HepG2 (cell line): ENCODE data around the gene LMF2. TPM values are rescaled to one million over a fixed set of nuclear protein-coding genes. Genes with fewer than 3 reads are reported as not detected.
A peak's percentile ranks its signal among the peaks of the same experiment; 100 is the strongest.

Experiments used
- ATAC-seq: fragments of 200-7000 bp; cut with Tn5 transposase; 3 replicates; pipeline ENCODE4 v1.9.1; 2020; ENCODE audit warnings: mild to moderate bottlenecking, moderate library complexity
- BruUV-seq: library from RNA; stranded (reverse); fragments of 400-500 nt; replicated peaks from 2 replicates; lab custom pipeline; 2021; lab: Mats Ljungman, UMichigan
- CTCF ChIA-PET: fragments of 300-600 bp; formaldehyde crosslinking; extraction: SDS; loops from one replicate; lab custom pipeline; 2021; ENCODE audit warnings: low total read pairs, inconsistent platforms, low intra/inter-chr PET ratio; lab: Yijun Ruan, JAX
- POLR2A ChIA-PET: fragments of 350-600 bp; sonication (Branson Sonifier 250); formaldehyde crosslinking; loops from one replicate; lab custom pipeline; 2020; ENCODE audit warnings: antibody characterized with exemption, inconsistent platforms; lab: Yijun Ruan, JAX
- DNase-seq: peaks from one replicate; pipeline ENCODE4 v3.0.0-alpha.2; 2015; ENCODE audit warnings: low spot score
- FAIRE-seq: peaks from 3 replicates; lab custom pipeline; 2011; peaks lifted over from hg19 to GRCh38; lab: Jason Lieb, UNC
- H2AFZ ChIP-seq: one replicate; pipeline ENCODE4 v1.6.1; 2011; ENCODE audit warnings: low read length, inconsistent platforms
- H3K27ac ChIP-seq: fragments of 300-600 bp; 3 replicates; pipeline ENCODE4 v1.8.0; 2011; ENCODE audit warnings: mixed run types, mild to moderate bottlenecking, mixed read lengths, low read length, inconsistent platforms; ENCODE audit not compliant: insufficient read depth; ENCODE audit errors: extremely low read length
- H3K27me3 ChIP-seq, 2 experiments: fragments of 200-600 bp in 1 of 2; 2 replicates in 1 of 2; 3 replicates in 1 of 2; pipeline versions ENCODE4 v1.6.0 to v1.8.0; 2011; ENCODE audit warnings: low read length in 2 of 2, mild to moderate bottlenecking in 2 of 2, moderate library complexity in 2 of 2, inconsistent platforms in 1 of 2; ENCODE audit not compliant: insufficient read depth in 2 of 2, control insufficient read depth in 1 of 2
- H3K36me3 ChIP-seq, 2 experiments: fragments of 200-600 bp in 1 of 2; replicated peaks in 1 of 2; 2 replicates in 1 of 2; 3 replicates in 1 of 2; pipeline versions ENCODE4 v1.5.1 to v1.8.0; 2011; ENCODE audit warnings: low read length in 2 of 2, inconsistent platforms in 1 of 2; ENCODE audit not compliant: insufficient read depth in 2 of 2, control insufficient read depth in 1 of 2
- H3K4me1 ChIP-seq: 2 replicates; pipeline ENCODE4 v1.5.1; 2012; ENCODE audit warnings: low read length, inconsistent platforms; ENCODE audit not compliant: insufficient read depth
- H3K4me2 ChIP-seq: 2 replicates; pipeline ENCODE4 v1.6.0; 2011; ENCODE audit warnings: low read depth, low read length, inconsistent platforms
- H3K4me3 ChIP-seq, 3 experiments: fragments of 200-600 bp in 1 of 3; sonication (generic), shearing (Covaris generic) in 1 of 3; replicated peaks in 1 of 3; 2 replicates each; pipeline ENCODE4 v1.5.1; 2011 to 2016; ENCODE audit warnings: low read length in 3 of 3, inconsistent platforms in 2 of 3, low read depth in 2 of 3, mild to moderate bottlenecking in 2 of 3, control low read depth in 1 of 3, mixed read lengths in 1 of 3; ENCODE audit not compliant: insufficient read depth in 1 of 3
- H3K79me2 ChIP-seq: one replicate; pipeline ENCODE4 v1.6.1; 2011; ENCODE audit warnings: low read length, inconsistent platforms; ENCODE audit not compliant: insufficient read depth
- H3K9ac ChIP-seq: 2 replicates; pipeline ENCODE4 v1.6.0; 2011; ENCODE audit warnings: mild to moderate bottlenecking, low read depth, low read length, inconsistent platforms; ENCODE audit not compliant: insufficient read depth
- H3K9me3 ChIP-seq: 2 replicates; pipeline ENCODE4 v1.5.1; 2012; ENCODE audit warnings: mild to moderate bottlenecking, low read length
- H4K20me1 ChIP-seq: 2 replicates; pipeline ENCODE4 v1.6.0; 2011; ENCODE audit warnings: inconsistent platforms, mild to moderate bottlenecking, low read length, moderate library complexity; ENCODE audit not compliant: insufficient read depth
- AGO2 ChIP-seq: fragments of 200-400 bp; formaldehyde crosslinking; optimal IDR thresholded peaks from 2 replicates; pipeline ENCODE3; 2017; ENCODE audit warnings: mild to moderate bottlenecking, low read depth, low read length, moderate library complexity
- ATF2 ChIP-seq: sonication (generic); formaldehyde crosslinking; IDR thresholded peaks from 2 replicates; pipeline ENCODE4 v1.4.0; 2020; ENCODE audit warnings: missing genetic modification reagents
- POLR2AphosphoS5 ChIP-seq: IDR thresholded peaks from 2 replicates; pipeline ENCODE4 v1.6.1; 2012; ENCODE audit warnings: low read depth, low read length
- RBFOX2 ChIP-seq: fragments of 200-400 bp; formaldehyde crosslinking; IDR thresholded peaks from 2 replicates; pipeline ENCODE4 v1.6.1; 2017; ENCODE audit warnings: low read depth, mild to moderate bottlenecking, low read length
- ZNF232 ChIP-seq: sonication (generic); formaldehyde crosslinking; IDR thresholded peaks from 2 replicates; pipeline ENCODE4 v1.4.0; 2020; ENCODE audit warnings: missing genetic modification reagents, borderline replicate concordance
- ZNF570 ChIP-seq: sonication (generic); formaldehyde crosslinking; IDR thresholded peaks from 2 replicates; pipeline ENCODE4 v1.4.0; 2020; ENCODE audit warnings: mild to moderate bottlenecking, missing genetic modification reagents, borderline replicate concordance
- ZNF572 ChIP-seq: sonication (generic); formaldehyde crosslinking; IDR thresholded peaks from 2 replicates; pipeline ENCODE4 v1.5.1; 2020; ENCODE audit warnings: mild to moderate bottlenecking, missing genetic modification reagents
- WGBS: methylation state at CpG from one replicate; pipeline ENCODE4 v1.1.6; 2017; ENCODE audit warnings: low lambda C conversion rate; 5-methylcytosine and 5-hydroxymethylcytosine counted together
- in situ Hi-C: cut with HindIII; loops from 2 replicates; pipeline ENCODE4 v1.10.0; 2017; ENCODE audit warnings: low pct_unique_long_range_greater_than_20kb; ENCODE audit not compliant: extremely low pct_ligation_motif_present
- intact Hi-C: fragments of 100-400 bp; cut with micrococcal nuclease; formaldehyde crosslinking; loops from one replicate; pipeline ENCODE4 v1.10.0; 2022; ENCODE audit not compliant: unreplicated experiment
- polyA plus RNA-seq, 8 experiments: library from polyadenylated mRNA; depleted of rRNA in 3 of 8; stranded (reverse) in 7 of 8; unstranded in 1 of 8; fragments of >200 nt; fragmentation: Illumina TruSeq in 4 of 8; extraction: Trizol in 4 of 8; gene quantifications; 2 replicates each; pipeline versions ENCODE4 v1.2.1 to v1.2.3, GENCODE V29; 2011 to 2016; ENCODE audit warnings: low read depth in 4 of 8, missing spikeins in 1 of 8, mixed read lengths in 1 of 8; ENCODE audit not compliant: insufficient read depth in 1 of 8
- total RNA-seq, 5 experiments: library from RNA; depleted of rRNA; stranded (reverse); fragments of >200 nt; fragmentation: Illumina TruSeq; extraction: Trizol; gene quantifications; 2 replicates each; pipeline ENCODE4 v1.2.3, GENCODE V29; 2016; ENCODE audit warnings: low read depth in 1 of 5
- TF ChIP-seq, protein P1 (sequence below): sonication (generic); formaldehyde crosslinking; IDR thresholded peaks from 2 replicates; pipeline ENCODE4 v1.4.0; 2020; ENCODE audit warnings: missing genetic modification reagents, borderline replicate concordance

Gene LMF2
- total and polyA plus RNA-seq, 2 of the 13 experiments (the other 11 are each of a cell fraction or from before 2014, with no cell fraction given), result 23.3 to 30.6 TPM

GRCh38 chr22:50506611-50507420, 686 bp downstream of the LMF2 start (continued):
- TF ChIP-seq ZNF570 (CRISPR knock-in tag), result no peak
- no peak for TF ChIP-seq ATF2 (CRISPR knock-in tag)
- no peak for TF ChIP-seq POLR2AphosphoS5
- TF ChIP-seq, all 625 proteins: peak for 26

GRCh38 chr22:50505776-50506610, 1.5 kb downstream of the LMF2 start:
- TF ChIP-seq AGO2 (peak; percentile 29), ZNF232 (CRISPR knock-in tag) (no peak), ZNF572 (CRISPR knock-in tag) (no peak), RBFOX2 (peak; percentile 20; the same call in 1 of the 2 replicates)
- TF ChIP-seq, protein P1, sequence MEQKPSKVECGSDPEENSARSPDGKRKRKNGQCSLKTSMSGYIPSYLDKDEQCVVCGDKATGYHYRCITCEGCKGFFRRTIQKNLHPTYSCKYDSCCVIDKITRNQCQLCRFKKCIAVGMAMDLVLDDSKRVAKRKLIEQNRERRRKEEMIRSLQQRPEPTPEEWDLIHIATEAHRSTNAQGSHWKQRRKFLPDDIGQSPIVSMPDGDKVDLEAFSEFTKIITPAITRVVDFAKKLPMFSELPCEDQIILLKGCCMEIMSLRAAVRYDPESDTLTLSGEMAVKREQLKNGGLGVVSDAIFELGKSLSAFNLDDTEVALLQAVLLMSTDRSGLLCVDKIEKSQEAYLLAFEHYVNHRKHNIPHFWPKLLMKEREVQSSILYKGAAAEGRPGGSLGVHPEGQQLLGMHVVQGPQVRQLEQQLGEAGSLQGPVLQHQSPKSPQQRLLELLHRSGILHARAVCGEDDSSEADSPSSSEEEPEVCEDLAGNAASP (CRISPR knock-in tag), result no peak
- TF ChIP-seq, all 625 proteins: peak for 2
- no peak for FAIRE-seq
- no peak for DNase-seq
- in situ Hi-C loops (no loop called here), intact Hi-C loops (no loop called here)
- ChIA-PET CTCF (no interaction called here), POLR2A (interaction anchor here (3.9 kb wide), 1 partner anchor 20 kb away, joined by 97 read pairs; the partner anchor contains the start of gene SCO2)
- Histone ChIP-seq H3K9me3 (no peaks in the 10 kb centered on the region), H3K9ac (peak overlapping the region; percentile 90), H3K27ac (no peak overlapping the region), H3K27me3 (no peaks in the 10 kb centered on the region; a peak in 1 of 5 replicates), H4K20me1 (no peaks in the 10 kb centered on the region), H2AFZ (no peak overlapping the region), H3K36me3 (peaks cover 2 to 10% of the 10 kb centered on the region in 2 experiments; a peak in 1 of 5 replicates), H3K4me1 (peaks cover 19% of the 10 kb centered on the region), H3K4me3 (peak overlapping the region; percentile 90 to 99 (median 93); a peak in 5 of 6 replicates), H3K79me2 (peaks cover 31% of the 10 kb centered on the region), H3K4me2 (peak overlapping the region; percentile 86)
- WGBS, result 95% methylated on average over 21 of the region's 41 CpGs
- BruUV-seq, result no TSS peak
- ATAC-seq, result no peak
